BJ (cell line): ENCODE data around the gene CTPS1. TPM values are rescaled to one million over a fixed set of nuclear protein-coding genes. Genes with fewer than 3 reads are reported as not detected.
A peak's percentile ranks its signal among the peaks of the same experiment; 100 is the strongest.

Source experiments
- CTCF ChIA-PET: fragments of 350-600 bp; formaldehyde crosslinking; extraction: SDS; loops from one replicate; lab custom pipeline; 2021; ENCODE audit warnings: antibody characterized with exemption, inconsistent platforms; lab: Yijun Ruan, JAX
- POLR2A ChIA-PET: fragments of 300-600 bp; sonication (Branson Sonifier 250); formaldehyde crosslinking; extraction: SDS; loops from one replicate; lab custom pipeline; 2021; ENCODE audit warnings: antibody characterized with exemption; lab: Charles Lee
- DNase-seq: peaks from one replicate; pipeline ENCODE4 v3.0.0-alpha.2; 2011; ENCODE audit warnings: low read depth
- H3K27me3 ChIP-seq: 2 replicates; pipeline ENCODE4 v1.6.0; 2011; ENCODE audit warnings: low read length; ENCODE audit not compliant: control insufficient read depth, insufficient read depth
- H3K36me3 ChIP-seq: 2 replicates; pipeline ENCODE4 v1.5.1; 2011; ENCODE audit warnings: low read length; ENCODE audit not compliant: control insufficient read depth, insufficient read depth
- H3K4me3 ChIP-seq: 2 replicates; pipeline ENCODE4 v1.5.1; 2011; ENCODE audit warnings: low read depth, mild to moderate bottlenecking, control low read depth, low read length
- polyA plus RNA-seq: library from polyadenylated mRNA; depleted of rRNA; stranded (reverse); fragments of >200 nt; gene quantifications from 2 replicates; pipeline ENCODE4 v1.2.3, GENCODE V29; 2011
- TF ChIP-seq, protein P1 (sequence below): IDR thresholded peaks from 2 replicates; pipeline ENCODE4 v1.5.1; 2011; ENCODE audit warnings: low read depth, mild to moderate bottlenecking, control low read depth, inconsistent platforms, low read length, moderate library complexity; ENCODE audit not compliant: insufficient read depth

Gene CTPS1
- polyA plus RNA-seq, 1 experiment: 45.1 TPM

DNA sequence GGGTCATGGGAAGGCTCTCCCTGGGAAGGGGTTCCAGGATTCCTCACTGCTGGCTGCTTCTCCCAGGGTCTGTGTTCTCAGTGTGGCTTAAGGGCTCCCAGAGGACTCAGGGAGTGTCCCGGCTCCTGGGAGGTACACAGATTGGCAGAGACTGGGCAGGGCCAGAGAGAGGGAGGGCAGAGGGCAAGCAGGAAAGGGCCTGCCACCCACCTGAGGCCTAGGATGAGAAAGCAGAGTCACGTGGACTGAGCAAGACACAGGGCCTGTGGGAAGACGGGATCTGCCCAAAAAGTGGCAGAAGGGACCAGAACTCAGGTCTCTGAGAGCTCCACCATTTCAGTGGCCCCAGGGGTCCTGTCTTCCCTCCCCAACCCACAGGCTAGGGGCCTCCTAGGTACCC lies 41.2 kb downstream of the CTPS1 start:
- H3K36me3 ChIP-seq: peaks cover 7% of the 10 kb centered on the region
- no peaks in the 10 kb centered on the region for H3K27me3 ChIP-seq
- TF ChIP-seq, protein P1, sequence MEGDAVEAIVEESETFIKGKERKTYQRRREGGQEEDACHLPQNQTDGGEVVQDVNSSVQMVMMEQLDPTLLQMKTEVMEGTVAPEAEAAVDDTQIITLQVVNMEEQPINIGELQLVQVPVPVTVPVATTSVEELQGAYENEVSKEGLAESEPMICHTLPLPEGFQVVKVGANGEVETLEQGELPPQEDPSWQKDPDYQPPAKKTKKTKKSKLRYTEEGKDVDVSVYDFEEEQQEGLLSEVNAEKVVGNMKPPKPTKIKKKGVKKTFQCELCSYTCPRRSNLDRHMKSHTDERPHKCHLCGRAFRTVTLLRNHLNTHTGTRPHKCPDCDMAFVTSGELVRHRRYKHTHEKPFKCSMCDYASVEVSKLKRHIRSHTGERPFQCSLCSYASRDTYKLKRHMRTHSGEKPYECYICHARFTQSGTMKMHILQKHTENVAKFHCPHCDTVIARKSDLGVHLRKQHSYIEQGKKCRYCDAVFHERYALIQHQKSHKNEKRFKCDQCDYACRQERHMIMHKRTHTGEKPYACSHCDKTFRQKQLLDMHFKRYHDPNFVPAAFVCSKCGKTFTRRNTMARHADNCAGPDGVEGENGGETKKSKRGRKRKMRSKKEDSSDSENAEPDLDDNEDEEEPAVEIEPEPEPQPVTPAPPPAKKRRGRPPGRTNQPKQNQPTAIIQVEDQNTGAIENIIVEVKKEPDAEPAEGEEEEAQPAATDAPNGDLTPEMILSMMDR: no peak
- no peak for DNase-seq
- ChIA-PET POLR2A (no interaction called here), CTCF (interaction anchor here (2.2 kb wide), 1 partner anchor 102 kb away, joined by 5 read pairs; no protein-coding TSS in a partner anchor)
- no peak overlapping the region for H3K4me3 ChIP-seq

GRCh38 chr1:41021526-41022308 lies 42.2 kb downstream of the CTPS1 start, which contains the start of gene SLFNL1:
TSS of gene SLFNL1 (minus strand) at chr1:41021725. CDS start at chr1:41020660, 1,065 bp downstream.
- no peak for DNase-seq
- CTCF ChIA-PET: interaction anchor here (0.6 to 2.8 kb wide), 6 partner anchors 16 to 497 kb away, joined by 3 to 8 read pairs (median 4); no protein-coding TSS in a partner anchor
- H3K4me3 ChIP-seq: no peak within 1 kb of the TSS
- H3K27me3 ChIP-seq: no peaks in the 10 kb centered on the region
- TF ChIP-seq, protein P1: 0 out of 2 replicates have a peak, but pooled peaks have one; percentile 16
- peaks cover 7% of the 10 kb centered on the region for H3K36me3 ChIP-seq
- POLR2A ChIA-PET: no interaction called here

GRCh38 chr1:41022424-41022823 lies 42.9 kb downstream of the CTPS1 start:
- Histone ChIP-seq H3K4me3 (no peak overlapping the region), H3K36me3 (peaks cover 7% of the 10 kb centered on the region), H3K27me3 (no peaks in the 10 kb centered on the region)
- TF ChIP-seq, protein P1: no peak
- CTCF ChIA-PET: interaction anchor here (0.8 to 2.8 kb wide), 7 partner anchors 9 to 246 kb away, joined by 3 to 8 read pairs (median 5); no protein-coding TSS in a partner anchor
- no peak for DNase-seq
- POLR2A ChIA-PET: no interaction called here

DNA sequence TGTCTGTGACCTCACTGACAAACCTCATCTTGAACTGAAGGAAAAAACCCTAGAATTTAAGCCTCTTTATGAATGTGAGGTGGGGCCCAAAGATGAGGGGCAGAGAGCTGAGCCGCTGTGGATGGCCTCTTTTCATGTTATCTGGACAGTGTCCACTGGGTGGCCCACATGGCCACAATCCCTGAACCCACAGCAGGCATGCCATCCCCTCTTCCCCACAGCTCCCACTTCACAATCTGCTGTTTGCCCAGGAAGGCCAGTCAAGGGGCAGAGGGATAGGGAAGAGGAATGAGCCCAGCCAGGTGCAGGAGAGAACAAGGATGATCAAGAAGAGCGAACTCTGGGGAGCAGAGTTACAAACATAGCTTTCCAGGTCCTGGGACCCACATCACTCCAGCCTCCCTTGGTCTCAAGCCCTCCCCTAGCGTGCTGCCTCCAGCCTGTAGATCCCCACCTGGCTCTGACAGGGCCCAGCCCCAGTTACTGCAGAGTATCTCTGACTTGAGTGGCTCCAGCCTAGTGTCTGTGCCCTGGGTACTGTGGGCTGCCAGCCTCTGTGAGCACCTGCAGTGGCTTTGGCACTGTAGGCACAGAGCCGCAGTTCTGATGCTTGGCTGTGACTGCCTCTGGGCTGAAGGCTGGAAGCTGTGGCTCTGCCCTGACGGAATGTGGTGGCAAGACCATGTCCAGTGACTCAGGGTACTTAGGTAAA lies 43.9 kb downstream of the CTPS1 start:
- ChIA-PET CTCF (interaction anchor here (0.8 to 2.8 kb wide), 7 partner anchors 10 to 245 kb away, joined by 3 to 8 read pairs (median 4); no protein-coding TSS in a partner anchor), POLR2A (no interaction called here)
- TF ChIP-seq, protein P1: peak; percentile 49
- DNase-seq: no peak
- Histone ChIP-seq H3K4me3 (no peak overlapping the region), H3K36me3 (peaks cover 10% of the 10 kb centered on the region), H3K27me3 (no peaks in the 10 kb centered on the region)

GRCh38 chr1:41024953-41025352 lies 45.5 kb downstream of the CTPS1 start:
- POLR2A ChIA-PET: no interaction called here
- Histone ChIP-seq H3K27me3 (no peaks in the 10 kb centered on the region), H3K36me3 (peaks cover 12% of the 10 kb centered on the region), H3K4me3 (no peak overlapping the region)
- no peak for DNase-seq
- TF ChIP-seq, protein P1: no peak
- CTCF ChIA-PET: interaction anchor here (0.9 to 1.1 kb wide), 3 partner anchors 10 to 177 kb away, joined by 3 to 4 read pairs (median 3); no protein-coding TSS in a partner anchor
